ENCODE data around the gene NFE2.

- TF ChIP-seq CTCF (IDR thresholded peaks at IDR 0.05) (no peak), POLR2A (IDR thresholded peaks at IDR 0.05) (no peak)
These were observed 40.0 kb upstream of the NFE2 start for GRCh38 chr12:54340846-54341245.
